NT2/D1 (cell line): ENCODE data around the gene KCNK3.

Experiments
- YY1 ChIP-seq: IDR thresholded peaks from 2 replicates; pipeline ENCODE4 v1.6.1; 2011; ENCODE audit not compliant: insufficient read length, insufficient read depth
- ZNF274 ChIP-seq: IDR thresholded peaks from 2 replicates; pipeline ENCODE4 v1.6.1; 2011; ENCODE audit warnings: mild to moderate bottlenecking, low read depth, low read length

- no peak for TF ChIP-seq ZNF274
- no peak for TF ChIP-seq YY1
Measured at GRCh38 chr2:26652361-26653041, 40.0 kb upstream of the KCNK3 start.
